GM12878 (cell line): ENCODE results near the gene CRYGS.

Experiments used
- CTCF ChIP-seq, 3 experiments: IDR thresholded peaks in 2 of 3; conservative IDR thresholded peaks in 1 of 3; 2 replicates each; pipeline ENCODE4 v1.5.1; 2011; ENCODE audit warnings: low read depth in 3 of 3, low read length in 3 of 3, mild to moderate bottlenecking in 3 of 3, control low read depth in 2 of 3, moderate library complexity in 2 of 3, inconsistent platforms in 1 of 3, mixed read lengths in 1 of 3; ENCODE audit not compliant: control insufficient read depth in 2 of 3, insufficient read depth in 1 of 3; ENCODE audit errors: extremely low read depth in 1 of 3
- EP300 ChIP-seq, 2 experiments: fragments of 150-350 bp in 1 of 2; IDR thresholded peaks; 2 replicates each; pipeline ENCODE4 v1.6.1; 2011 to 2012; ENCODE audit warnings: low read depth in 2 of 2, low read length in 2 of 2, borderline replicate concordance in 1 of 2, improper control_type of control experiment in 1 of 2, inconsistent platforms in 1 of 2; ENCODE audit not compliant: control insufficient read depth in 1 of 2
- ESRRA ChIP-seq: IDR thresholded peaks from 2 replicates; pipeline ENCODE4 v1.6.1; 2012; ENCODE audit warnings: mild to moderate bottlenecking, low read length, improper control_type of control experiment
- GABPA ChIP-seq: IDR thresholded peaks from 2 replicates; pipeline ENCODE4 v1.6.1; 2014; ENCODE audit warnings: antibody characterized with exemption, low read depth, mild to moderate bottlenecking, inconsistent platforms
- NR2C2 ChIP-seq: IDR thresholded peaks from 2 replicates; pipeline ENCODE4 v1.6.1; 2011; ENCODE audit warnings: borderline replicate concordance, low read depth; ENCODE audit not compliant: control insufficient read depth, insufficient read length
- PAX8 ChIP-seq: fragments of 450-650 bp; IDR thresholded peaks from 2 replicates; pipeline ENCODE4 v1.6.1; 2017; ENCODE audit warnings: mild to moderate bottlenecking, moderate library complexity
- POU2F2 ChIP-seq: IDR thresholded peaks from 3 replicates; pipeline ENCODE4 v1.6.1; 2011; ENCODE audit warnings: low read depth, mild to moderate bottlenecking, low read length, borderline replicate concordance
- REST ChIP-seq: IDR thresholded peaks from 2 replicates; pipeline ENCODE4 v1.6.1; 2012; ENCODE audit warnings: mild to moderate bottlenecking, low read depth, low read length
- SPI1 ChIP-seq: IDR thresholded peaks from 2 replicates; pipeline ENCODE4 v1.6.1; 2011; ENCODE audit warnings: low read depth, mild to moderate bottlenecking, low read length, moderate library complexity, borderline replicate concordance; ENCODE audit not compliant: insufficient read depth
- TARDBP ChIP-seq: IDR thresholded peaks from 2 replicates; pipeline ENCODE4 v1.6.1; 2016; ENCODE audit warnings: borderline replicate concordance
- USF1 ChIP-seq: IDR thresholded peaks from 2 replicates; pipeline ENCODE4 v1.6.1; 2011; ENCODE audit warnings: borderline replicate concordance, low read depth, mild to moderate bottlenecking, moderate library complexity, mixed read lengths, low read length; ENCODE audit not compliant: insufficient read depth; ENCODE audit errors: extremely low read length

- TF ChIP-seq CTCF (IDR thresholded peaks at IDR 0.05 in 2 of 3, conservative IDR thresholded peaks at IDR 0.05 in 1 of 3; ENCODE audit: control insufficient read depth in 2 of 3, extremely low read depth in 1 of 3, insufficient read depth in 1 of 3, low read depth in 3 of 3, low read length in 3 of 3) (no peak), TARDBP (no peak), REST (no peak), GABPA (no peak), NR2C2 (no peak), POU2F2 (no peak), USF1 (no peak), SPI1 (no peak), PAX8 (no peak), EP300 (IDR thresholded peaks at IDR 0.05; ENCODE audit: borderline replicate concordance in 1 of 2, control insufficient read depth in 1 of 2, low read depth in 2 of 2, low read length in 2 of 2) (no peak), ESRRA (no peak)
Observed at GRCh38 chr3:186493525-186494255, 50.5 kb downstream of the CRYGS start.
